GM21390 (cell line): ENCODE measurements around the gene KRT76.

Experiments
- ATAC-seq: cut with Tn5 transposase; IDR thresholded peaks from one replicate; pipeline ENCODE4 v1.9.1; 2021; ENCODE audit not compliant: unreplicated experiment

The KRT76 gene

DNA sequence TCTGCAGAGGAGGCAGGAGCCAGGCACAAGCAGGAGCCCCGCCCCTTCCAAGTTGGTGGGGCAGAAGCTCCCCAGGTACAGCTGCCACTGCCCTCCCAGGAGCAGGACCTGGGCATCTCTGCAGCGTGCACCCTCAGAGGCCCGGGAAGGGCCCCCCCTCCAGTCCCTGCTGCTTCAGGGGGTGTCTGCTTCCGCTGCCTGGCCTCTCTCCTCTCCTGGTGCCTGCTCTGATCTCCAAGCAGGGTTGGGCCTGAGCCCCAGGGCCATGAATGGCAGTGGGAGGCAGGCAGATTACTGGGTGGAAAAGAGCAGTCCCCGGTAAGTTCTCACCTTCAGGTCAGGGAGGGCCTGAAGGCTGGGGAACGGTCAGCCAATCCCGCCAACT is 35.0 kb downstream of the KRT76 start:
- no peak for ATAC-seq

DNA sequence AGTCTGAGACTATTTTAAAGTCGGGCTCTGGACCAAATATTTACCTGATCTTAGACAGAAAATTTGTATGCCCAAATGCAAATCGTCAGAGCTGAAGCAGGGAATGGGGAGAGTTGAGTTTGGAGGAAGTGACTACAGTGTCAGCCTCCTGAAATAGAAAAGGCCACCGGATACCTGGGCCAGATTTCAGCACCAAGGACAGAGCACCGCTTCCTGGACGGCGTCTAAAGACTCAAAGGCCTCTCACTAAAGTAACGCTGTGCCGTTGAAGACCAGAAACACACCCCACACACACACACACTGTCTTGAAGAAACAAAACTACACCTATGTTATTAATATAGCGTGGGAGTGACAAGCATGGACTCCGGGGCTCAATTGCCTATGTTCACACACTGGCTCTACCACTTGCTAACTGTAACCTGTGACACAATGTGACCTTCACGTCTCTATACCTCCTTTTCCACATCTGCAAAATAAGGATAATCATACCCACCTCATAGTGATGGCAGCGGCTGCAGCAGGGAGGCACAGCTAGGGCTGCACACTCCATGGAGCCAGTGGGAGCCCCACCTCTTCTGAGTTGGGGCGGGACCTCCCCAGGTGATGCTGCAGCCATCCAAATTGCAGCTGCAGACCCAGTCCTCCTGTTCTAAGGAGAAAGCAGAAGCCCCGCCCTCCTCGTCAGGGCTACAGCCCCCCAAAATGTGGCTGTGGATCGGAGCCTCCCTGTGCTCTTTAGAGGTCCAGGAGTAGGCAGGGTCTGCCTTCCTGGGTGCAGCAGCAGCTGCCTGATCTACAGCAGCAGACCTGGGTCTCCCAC is 35.6 kb downstream of the KRT76 start:
- no peak for ATAC-seq

DNA sequence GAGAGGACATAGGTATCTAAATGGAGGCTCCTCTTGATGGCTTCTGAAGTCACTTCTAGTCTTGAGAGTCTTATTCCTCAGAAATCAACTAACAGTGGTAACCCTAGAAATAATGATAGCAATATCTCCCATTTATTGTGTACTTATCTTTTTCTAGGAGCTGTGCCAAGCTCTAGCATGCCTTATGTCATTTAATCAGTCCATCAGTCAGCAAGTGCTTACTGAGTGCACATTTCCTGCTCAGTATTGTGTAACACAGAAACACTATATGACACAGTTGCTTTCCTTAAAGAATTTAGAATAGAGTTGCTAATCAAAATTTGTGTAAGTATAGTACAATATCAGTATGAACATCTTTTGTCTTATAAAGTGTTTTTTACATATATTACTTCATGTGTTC is 36.6 kb downstream of the KRT76 start:
- no peak for ATAC-seq

DNA sequence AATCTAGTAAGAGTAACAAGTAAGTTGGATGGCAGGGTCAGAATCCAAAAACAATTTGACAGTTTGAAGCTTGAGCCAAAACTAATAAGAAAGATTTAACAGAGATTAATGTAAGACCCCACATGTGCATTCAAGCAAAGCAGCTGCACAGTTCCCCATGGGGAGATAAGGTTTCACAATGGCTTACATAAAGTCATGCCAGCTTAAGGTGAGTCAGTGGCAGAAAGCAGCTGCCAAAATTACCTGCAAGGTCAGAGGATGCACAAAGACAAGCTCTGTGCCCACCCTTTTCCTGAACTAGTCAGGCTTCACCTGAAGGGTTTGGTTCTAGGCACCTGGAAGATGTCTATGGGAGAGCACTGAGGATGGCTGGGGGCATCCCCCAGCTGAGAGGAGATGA is 37.2 kb downstream of the KRT76 start:
- no peak for ATAC-seq

DNA sequence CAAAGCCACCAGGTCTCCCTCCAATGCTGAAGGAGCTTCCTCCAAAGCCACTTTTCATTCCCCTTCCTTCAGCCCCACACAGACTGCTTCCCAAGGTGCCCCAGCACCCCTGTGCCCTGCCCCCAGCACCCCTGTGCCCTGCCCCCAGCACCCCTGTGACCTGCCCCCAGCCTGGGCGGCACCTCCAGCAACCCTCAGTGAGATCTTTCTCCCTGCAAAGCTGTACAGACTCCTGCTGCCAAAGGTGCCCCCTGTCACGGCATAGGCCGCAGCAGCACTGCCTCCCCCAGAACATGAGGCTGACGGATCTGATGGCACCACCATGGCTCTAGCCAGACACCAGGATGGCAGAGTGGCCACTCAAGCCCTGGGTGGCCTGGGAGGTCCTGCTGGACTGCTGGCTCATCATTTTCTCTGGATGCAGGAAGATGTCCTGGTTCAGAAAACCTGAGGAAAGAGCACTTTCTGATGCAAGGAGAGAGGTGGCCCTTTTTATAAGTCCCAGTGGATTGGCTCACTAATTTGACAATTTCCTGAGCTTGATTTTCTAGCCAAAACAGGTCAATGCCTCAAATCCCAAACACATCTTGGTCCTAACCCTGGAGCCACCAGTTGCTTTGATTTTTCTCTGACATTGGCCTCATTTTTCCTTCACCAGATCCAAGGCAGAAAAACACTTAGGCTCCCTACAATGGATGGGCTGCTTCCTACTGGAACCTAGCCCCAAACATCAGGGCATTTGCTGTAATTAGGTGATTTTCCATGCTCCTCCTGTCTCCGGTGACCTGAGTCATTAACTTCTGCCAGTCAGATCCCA is 41.1 kb downstream of the KRT76 start:
- no peak for ATAC-seq

DNA sequence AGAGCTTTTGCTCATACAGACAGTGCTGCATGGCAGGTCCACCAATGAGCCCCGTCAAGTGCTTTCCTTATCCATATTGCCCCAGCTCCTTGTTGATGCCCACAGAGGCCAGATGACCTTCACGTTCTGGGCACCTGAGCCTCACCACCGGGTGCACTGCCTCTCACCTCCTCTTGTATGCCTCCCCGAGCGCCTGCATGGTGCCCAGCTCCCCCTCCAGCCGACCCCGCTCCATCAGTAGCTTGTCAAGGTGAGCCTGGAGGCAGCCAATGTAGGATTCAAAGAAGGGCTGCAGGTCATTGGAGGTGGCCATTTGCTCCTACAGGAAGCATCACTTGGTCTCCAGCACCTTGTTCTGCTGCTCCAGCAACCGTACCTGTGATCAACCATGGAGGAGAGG is 42.0 kb downstream of the KRT76 start:
- no peak for ATAC-seq

DNA sequence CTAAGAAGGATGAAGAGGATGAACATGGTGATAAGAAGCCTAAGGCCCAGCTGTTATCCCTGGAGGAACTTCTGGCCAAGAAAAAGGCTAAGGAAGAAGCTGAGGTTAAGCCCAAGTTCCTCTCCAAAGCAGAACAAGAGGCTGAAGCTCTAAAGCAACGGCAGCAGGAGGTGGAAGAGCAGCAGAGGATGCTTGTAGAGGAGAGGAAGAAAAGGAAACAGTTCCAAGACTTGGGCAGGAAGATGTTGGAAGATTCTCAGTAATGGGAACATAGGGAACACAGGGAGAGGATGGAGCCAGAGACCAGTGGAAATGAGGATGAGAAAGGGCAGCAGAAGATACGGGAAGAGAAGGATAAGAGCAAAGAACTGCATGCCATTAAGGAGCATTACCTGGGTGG is 46.4 kb downstream of the KRT76 start:
- no peak for ATAC-seq

DNA sequence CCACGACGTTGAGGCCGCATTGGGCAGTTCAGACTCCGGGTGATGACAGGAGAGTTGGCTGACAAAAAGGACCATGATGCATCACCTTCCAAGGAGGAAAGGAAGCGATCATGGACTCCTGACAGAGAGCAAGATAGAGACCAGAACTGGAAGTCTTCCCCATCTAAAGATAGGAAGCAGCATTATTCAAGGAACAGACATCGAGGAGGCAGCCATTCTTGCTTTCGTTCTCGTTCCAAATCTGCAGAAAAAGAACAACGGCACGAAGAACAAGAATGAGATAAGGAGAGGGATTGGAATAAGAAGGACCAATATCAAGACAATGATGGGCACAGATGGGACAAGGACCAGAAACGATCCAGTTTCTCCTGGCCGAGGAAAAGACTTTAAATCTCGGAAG is 46.8 kb downstream of the KRT76 start:
- no peak for ATAC-seq

DNA sequence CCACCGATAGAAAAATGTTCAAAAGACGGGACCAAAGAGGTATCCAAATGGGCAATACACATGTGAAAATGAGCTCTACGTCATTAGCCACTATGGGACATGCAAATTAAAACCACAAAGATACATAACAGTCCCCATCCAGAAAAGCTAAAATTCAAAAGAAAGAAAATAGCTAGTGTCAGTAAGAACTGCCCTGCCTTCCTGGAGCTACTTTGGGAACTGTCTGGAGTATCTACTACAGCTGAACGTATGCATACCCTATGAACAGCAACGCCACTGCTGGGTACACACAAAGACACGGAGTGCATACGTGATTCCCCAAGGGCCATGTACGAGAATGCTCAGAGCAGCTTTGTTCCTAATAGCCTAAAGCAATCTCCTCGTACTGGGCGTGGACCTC is 48.0 kb downstream of the KRT76 start:
- ATAC-seq, result no peak

DNA sequence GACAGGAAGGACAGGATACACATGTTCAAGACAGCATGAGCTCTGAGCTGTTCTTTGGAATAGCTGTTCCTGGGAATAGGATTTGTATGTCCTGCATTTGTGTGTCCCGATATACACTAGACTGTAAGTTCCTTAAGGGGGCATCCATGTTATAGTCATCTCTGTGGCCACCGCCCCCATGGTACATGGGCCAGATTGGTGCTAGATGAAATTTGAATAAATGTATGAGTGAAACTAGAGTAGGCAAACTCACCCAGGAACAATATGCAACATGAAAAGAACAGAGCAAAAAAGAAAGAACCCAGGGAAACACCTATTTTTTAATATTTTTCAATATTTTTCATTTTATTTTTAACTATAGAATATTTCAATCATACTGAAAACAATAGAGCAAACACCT is 48.8 kb downstream of the KRT76 start:
- no peak for ATAC-seq

DNA sequence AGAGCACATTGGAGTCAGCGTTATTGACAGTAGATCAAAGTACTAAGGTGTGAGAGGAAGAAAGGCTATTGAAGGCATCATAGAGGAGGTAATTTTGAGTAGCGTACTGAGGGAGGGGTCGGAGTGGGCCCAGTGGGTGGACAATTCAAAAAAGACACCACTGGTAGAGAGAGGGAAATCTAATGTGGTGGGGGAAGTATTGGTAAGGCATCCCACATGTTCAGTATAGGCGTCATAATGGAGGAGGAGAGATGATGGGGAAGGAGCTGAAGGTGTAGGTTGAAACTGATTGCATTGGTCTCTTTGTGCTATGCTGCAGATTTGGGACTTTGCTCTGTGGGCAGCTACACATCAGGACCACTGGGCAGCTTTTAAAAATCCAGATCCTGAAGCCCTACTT is 50.1 kb downstream of the KRT76 start:
- no peak for ATAC-seq

DNA sequence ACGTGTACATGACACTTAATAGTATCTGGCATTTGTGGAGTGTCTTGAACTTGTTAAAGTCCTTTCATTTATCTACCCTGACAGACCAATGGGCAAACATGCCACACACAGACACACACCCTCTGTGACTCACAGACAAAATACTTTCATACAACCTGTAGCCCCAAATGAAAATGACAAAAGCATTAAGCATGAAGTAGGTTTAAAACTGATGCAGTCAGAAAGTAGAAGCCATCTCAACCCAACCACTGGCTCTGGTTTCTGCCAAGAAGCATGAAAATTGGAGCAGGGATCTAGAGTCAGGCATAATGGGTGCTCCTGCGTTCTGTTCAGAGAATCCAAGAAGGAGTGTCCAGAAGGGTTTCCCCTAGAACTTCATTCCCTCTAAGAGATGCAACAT is 50.7 kb downstream of the KRT76 start:
- ATAC-seq, result no peak

DNA sequence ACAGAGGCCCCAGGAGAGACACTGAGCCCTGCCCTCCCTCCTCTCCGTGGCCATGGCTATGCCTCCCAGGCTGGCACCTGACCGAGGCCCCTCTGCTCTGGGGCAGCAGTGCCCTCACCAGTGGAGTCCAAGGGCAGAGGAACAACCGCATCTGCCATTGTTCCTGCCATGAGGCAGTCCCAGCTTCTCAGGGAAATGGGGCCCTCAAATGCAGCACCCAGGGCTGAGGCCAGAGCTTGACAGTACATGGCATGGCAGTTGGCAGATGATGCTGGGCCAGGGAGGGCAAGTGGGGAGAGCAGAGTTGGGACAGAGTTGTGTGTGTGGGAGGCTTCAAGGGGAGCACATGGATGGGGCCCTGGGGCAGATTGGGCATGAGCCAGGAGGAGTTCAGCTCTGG is 52.8 kb downstream of the KRT76 start:
- no peak for ATAC-seq

DNA sequence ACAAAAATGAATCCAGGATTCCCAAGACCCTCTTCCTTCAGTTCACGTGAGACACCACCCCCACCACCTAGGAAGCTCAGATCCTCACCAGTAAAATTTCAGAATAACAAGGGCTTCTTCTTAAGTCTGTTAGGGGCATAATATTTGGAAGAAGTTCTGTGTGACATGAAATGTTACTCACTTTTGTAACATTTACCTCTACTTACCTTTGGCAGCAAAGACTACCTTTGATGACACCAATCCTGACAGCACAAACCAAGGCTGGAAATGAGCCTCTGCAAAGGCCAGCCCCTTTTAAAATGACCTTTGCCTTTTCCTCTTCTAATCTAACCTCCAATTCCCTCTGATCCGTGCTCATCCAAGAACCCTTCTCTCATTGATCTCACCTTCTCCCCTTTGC is 54.5 kb downstream of the KRT76 start:
- ATAC-seq, result no peak

DNA sequence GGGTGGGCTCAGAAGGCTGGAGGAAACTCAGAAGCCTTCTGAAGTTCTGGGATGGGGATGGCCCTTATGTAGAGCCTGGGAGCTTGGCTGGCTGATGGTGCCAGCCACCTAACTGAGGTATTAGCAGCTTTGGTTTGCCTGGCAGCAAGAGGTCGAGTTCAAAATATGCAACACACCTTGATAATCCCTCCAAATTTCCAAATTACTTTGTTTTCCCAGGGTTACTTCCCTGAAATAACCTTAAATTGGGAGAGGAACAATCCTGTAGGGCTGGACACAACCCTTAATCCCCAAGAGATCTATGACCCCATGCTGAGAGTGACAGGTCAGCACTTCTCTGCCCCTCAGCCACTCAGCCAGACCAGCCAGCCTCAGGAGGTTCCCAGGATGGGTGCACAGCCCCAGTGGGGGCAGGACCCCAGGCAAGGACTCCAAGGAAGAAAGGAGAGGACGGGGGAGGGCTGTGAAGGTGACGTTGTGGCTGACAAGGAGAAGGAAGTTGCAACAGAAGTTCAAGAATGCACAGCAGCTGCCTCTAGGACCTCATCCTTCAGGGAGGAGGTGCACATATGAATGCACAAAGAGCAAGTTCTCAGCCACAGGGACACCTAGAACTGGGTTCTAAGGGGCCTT is 55.2 kb downstream of the KRT76 start:
- no peak for ATAC-seq

DNA sequence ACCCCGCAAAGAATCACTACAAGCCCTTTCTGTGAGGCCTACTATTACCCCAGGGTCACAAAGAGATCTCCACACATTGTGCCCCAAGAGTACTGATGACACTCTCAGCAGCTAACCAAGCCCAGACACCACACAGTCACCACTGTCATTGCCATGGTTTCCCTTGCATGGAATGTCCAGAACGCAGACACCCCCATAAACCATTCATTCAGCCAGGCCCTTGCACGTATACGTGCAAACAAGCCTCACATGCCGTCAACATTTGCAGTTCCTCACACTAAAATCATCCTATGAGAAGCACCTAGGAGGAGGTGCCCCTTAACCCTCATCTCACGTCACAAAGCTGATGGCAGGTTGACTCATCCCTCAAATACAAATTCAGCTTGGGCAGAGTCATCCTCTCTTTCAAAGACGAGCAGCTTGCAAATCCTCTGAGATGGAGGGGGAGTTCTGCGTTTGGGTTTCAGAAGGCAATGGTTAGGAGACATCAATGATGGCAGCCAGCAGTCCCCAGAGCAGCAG is 56.7 kb downstream of the KRT76 start:
- no peak for ATAC-seq
